ENCODE measurements around the gene MYO15B. TPM values are rescaled to one million over a fixed set of nuclear protein-coding genes. Genes with fewer than 3 reads are reported as not detected.

Gene MYO15B
- total and polyA plus RNA-seq, 2 of the 4 experiments (the other 2 are of a cell fraction), result 0.18 to 0.65 TPM

GRCh38 chr17:75571885-75572215 lies 15.8 kb upstream of the MYO15B start:
- H2BK120ac ChIP-seq (ENCODE audit: low read depth, low read length), result no peak overlapping the region
- H4K91ac ChIP-seq (ENCODE audit: insufficient read depth, low read depth, low read length), result no peak overlapping the region
- no peak for DNase-seq
- intact Hi-C loops (cut with micrococcal nuclease), result no loop called here
- ChIA-PET CTCF (no interaction called here), POLR2A (ENCODE audit: unreplicated experiment) (no interaction called here)
- no peak overlapping the region for H4K5ac ChIP-seq (ENCODE audit: low read depth, low read length)
- no peaks in the 10 kb centered on the region for H3K4me1 ChIP-seq (ENCODE audit: control insufficient read depth, insufficient read depth, low read length)
- no peak overlapping the region for H2AK9ac ChIP-seq (replicated peaks; ENCODE audit: low read depth, low read length, poor library complexity)
- ATAC-seq (ENCODE audit: low read depth), result no peak
- no peak overlapping the region for H3K56ac ChIP-seq (ENCODE audit: extremely low read depth, insufficient read depth, low read length)
- no peak overlapping the region for H2BK20ac ChIP-seq (ENCODE audit: low read depth, low read length)
- no peak overlapping the region for H2BK5ac ChIP-seq (ENCODE audit: low read depth, low read length, poor library complexity, severe bottlenecking)
- TF ChIP-seq MAZ (IDR thresholded peaks at IDR 0.05; ENCODE audit: borderline replicate concordance, low read depth, low read length) (no peak), MAFK (IDR thresholded peaks at IDR 0.05; ENCODE audit: low read depth, low read length) (no peak), FOS (IDR thresholded peaks at IDR 0.05; ENCODE audit: low read depth, low read length) (no peak), CHD1 (IDR thresholded peaks at IDR 0.05; ENCODE audit: low read depth, low read length) (no peak), CTCF (conservative IDR thresholded peaks at IDR 0.05; ENCODE audit: low read depth, low read length) (no peak), CEBPB (IDR thresholded peaks at IDR 0.05; ENCODE audit: low read depth, low read length) (no peak), RCOR1 (IDR thresholded peaks at IDR 0.05; ENCODE audit: insufficient replicate concordance, low read length) (no peak), NFE2L2 (IDR thresholded peaks at IDR 0.05; ENCODE audit: low read depth, low read length) (no peak), RAD21 (IDR thresholded peaks at IDR 0.05; ENCODE audit: low read length) (no peak), ELK1 (IDR thresholded peaks at IDR 0.05; ENCODE audit: borderline replicate concordance, low read depth, low read length) (no peak), MXI1 (IDR thresholded peaks at IDR 0.05; ENCODE audit: borderline replicate concordance, low read depth, low read length) (no peak), POLR2A (IDR thresholded peaks at IDR 0.05; ENCODE audit: low read depth, low read length) (no peak), SMC3 (IDR thresholded peaks at IDR 0.05; ENCODE audit: low read depth, low read length) (no peak), BHLHE40 (IDR thresholded peaks at IDR 0.05; ENCODE audit: low read depth, low read length) (no peak), USF2 (IDR thresholded peaks at IDR 0.05; ENCODE audit: low read depth, low read length) (no peak), RFX5 (IDR thresholded peaks at IDR 0.05; ENCODE audit: low read depth, low read length) (no peak)
- H2BK15ac ChIP-seq (ENCODE audit: low read depth, low read length), result no peak overlapping the region
- WGBS, 2 experiments (ENCODE audit: extremely low coverage in 2 of 2, insufficient read length in 1 of 2), result 95% methylated on average over 11 of the region's 16 CpGs; no CpG with 5 or more reads in 1 of the 2 experiments
- H3K36me3 ChIP-seq (ENCODE audit: control insufficient read depth, insufficient read depth, low read length), result no peaks in the 10 kb centered on the region
- H3K27me3 ChIP-seq (ENCODE audit: control insufficient read depth, insufficient read depth, low read length), result peaks cover 19% of the 10 kb centered on the region; the same call in 1 of the 2 replicates
- no peak overlapping the region for H3K14ac ChIP-seq (replicated peaks; ENCODE audit: low read depth, low read length)
- no peak overlapping the region for H3K9ac ChIP-seq (ENCODE audit: low read depth, low read length)
- H3K4me2 ChIP-seq (ENCODE audit: low read depth, low read length), result no peak overlapping the region
- BruUV-seq (replicated peaks), result no TSS peak
- no peak overlapping the region for H3K18ac ChIP-seq (ENCODE audit: low read depth, low read length)
- H4K8ac ChIP-seq (ENCODE audit: low read depth in 2 of 2, low read length in 2 of 2), result no peak overlapping the region
- H3K79me1 ChIP-seq (ENCODE audit: low read depth in 1 of 2, low read length in 2 of 2), result no peaks in the 10 kb centered on the region
- H3K9me1 ChIP-seq (ENCODE audit: insufficient read depth, low read length), result no peaks in the 10 kb centered on the region
- H2AFZ ChIP-seq (replicated peaks; ENCODE audit: low read length, poor library complexity), result no peak overlapping the region
- no peaks in the 10 kb centered on the region for H4K20me1 ChIP-seq (ENCODE audit: insufficient read depth, low read length)
- in situ Hi-C loops (cut with MboI; ENCODE audit: low sequenced_read_pairs), result no loop called here
- no peak overlapping the region for H3K4me3 ChIP-seq (ENCODE audit: insufficient read depth, low read depth, low read length)
- no peaks in the 10 kb centered on the region for H3K9me3 ChIP-seq (ENCODE audit: control insufficient read depth, insufficient read depth, low read length)
- no peak overlapping the region for H3K27ac ChIP-seq (ENCODE audit: insufficient read depth, low read length)
- dilution Hi-C loops (cut with HindIII; ENCODE audit: low sequenced_read_pairs, unreplicated experiment), result no loop called here
- H2AK5ac ChIP-seq (ENCODE audit: low read depth, low read length), result no peak overlapping the region
- no peak overlapping the region for H3K4ac ChIP-seq (ENCODE audit: low read depth, low read length)
- H3K23ac ChIP-seq (ENCODE audit: low read depth, low read length), result no peak overlapping the region

Measured in IMR-90 (cell line).